Progenitor cell of endocrine pancreas (in vitro differentiated cells): ENCODE data around the gene BMP7. TPM values are rescaled to one million over a fixed set of nuclear protein-coding genes. Genes with fewer than 3 reads are reported as not detected.

Source experiments
- DNase-seq: peaks from one replicate; pipeline ENCODE4 v3.0.0; 2021; ENCODE audit warnings: low spot score; ENCODE audit not compliant: unreplicated experiment
- H3K27ac Mint-ChIP-seq: 2 replicates; pipeline ENCODE4 v1.8.0; 2021; ENCODE audit warnings: mild to moderate bottlenecking, moderate library complexity, mixed read lengths
- H3K27me3 Mint-ChIP-seq: 2 replicates; pipeline ENCODE4 v1.8.0; 2021; ENCODE audit warnings: mixed read lengths
- H3K36me3 Mint-ChIP-seq: 2 replicates; pipeline ENCODE4 v1.8.0; 2022; ENCODE audit warnings: mixed read lengths; ENCODE audit not compliant: insufficient read depth
- H3K4me1 Mint-ChIP-seq: 2 replicates; pipeline ENCODE4 v1.8.0; 2021; ENCODE audit warnings: low read depth, mixed read lengths
- H3K4me3 Mint-ChIP-seq: 2 replicates; pipeline ENCODE4 v1.8.0; 2021; ENCODE audit warnings: low read depth, mild to moderate bottlenecking, moderate library complexity, mixed read lengths
- H3K9me3 Mint-ChIP-seq: 2 replicates; pipeline ENCODE4 v1.8.0; 2021; ENCODE audit warnings: low read depth, mixed read lengths
- total RNA-seq: library from RNA; stranded (reverse); gene quantifications from 2 replicates; pipeline ENCODE4 v1.2.1, GENCODE V29; 2021
- TF ChIP-seq, protein P1 (sequence below): fragments of 200-600 bp; sonication (generic); IDR thresholded peaks from one replicate; pipeline ENCODE4 v1.5.0; 2021; ENCODE audit warnings: antibody characterized with exemption, mild to moderate bottlenecking; ENCODE audit not compliant: unreplicated experiment

BMP7 gene
- total RNA-seq, 1 donor from 2014 or later = 35.4 TPM

DNA sequence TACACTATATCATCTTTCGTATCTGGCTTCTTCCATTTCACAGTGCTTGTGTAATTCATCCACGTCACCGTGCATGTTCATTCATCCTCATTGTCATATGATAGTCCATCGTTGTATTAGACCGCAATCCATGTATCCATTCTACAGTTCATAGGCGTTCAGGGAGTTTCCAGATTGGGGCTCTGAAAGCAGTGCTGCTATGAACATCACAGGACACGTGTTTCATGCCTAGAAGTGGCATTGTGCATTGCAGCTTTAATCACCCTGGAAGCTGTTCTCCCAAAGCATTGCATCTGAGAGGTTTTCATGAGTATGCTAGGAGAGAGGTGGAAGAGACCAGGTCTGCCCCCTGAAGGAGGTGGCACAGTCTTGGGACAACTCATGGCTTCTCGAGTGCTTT is 35.3 kb downstream of the BMP7 start:
- DNase-seq = no peak
- no peaks in the 10 kb centered on the region for H3K9me3 Mint-ChIP-seq
- peaks cover 42% of the 10 kb centered on the region for H3K4me1 Mint-ChIP-seq
- peaks cover 3% of the 10 kb centered on the region for H3K27me3 Mint-ChIP-seq
- TF ChIP-seq, protein P1, sequence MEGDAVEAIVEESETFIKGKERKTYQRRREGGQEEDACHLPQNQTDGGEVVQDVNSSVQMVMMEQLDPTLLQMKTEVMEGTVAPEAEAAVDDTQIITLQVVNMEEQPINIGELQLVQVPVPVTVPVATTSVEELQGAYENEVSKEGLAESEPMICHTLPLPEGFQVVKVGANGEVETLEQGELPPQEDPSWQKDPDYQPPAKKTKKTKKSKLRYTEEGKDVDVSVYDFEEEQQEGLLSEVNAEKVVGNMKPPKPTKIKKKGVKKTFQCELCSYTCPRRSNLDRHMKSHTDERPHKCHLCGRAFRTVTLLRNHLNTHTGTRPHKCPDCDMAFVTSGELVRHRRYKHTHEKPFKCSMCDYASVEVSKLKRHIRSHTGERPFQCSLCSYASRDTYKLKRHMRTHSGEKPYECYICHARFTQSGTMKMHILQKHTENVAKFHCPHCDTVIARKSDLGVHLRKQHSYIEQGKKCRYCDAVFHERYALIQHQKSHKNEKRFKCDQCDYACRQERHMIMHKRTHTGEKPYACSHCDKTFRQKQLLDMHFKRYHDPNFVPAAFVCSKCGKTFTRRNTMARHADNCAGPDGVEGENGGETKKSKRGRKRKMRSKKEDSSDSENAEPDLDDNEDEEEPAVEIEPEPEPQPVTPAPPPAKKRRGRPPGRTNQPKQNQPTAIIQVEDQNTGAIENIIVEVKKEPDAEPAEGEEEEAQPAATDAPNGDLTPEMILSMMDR = no peak
- no peak overlapping the region for H3K4me3 Mint-ChIP-seq
- peaks cover 8% of the 10 kb centered on the region for H3K36me3 Mint-ChIP-seq
- H3K27ac Mint-ChIP-seq = no peak overlapping the region

DNA sequence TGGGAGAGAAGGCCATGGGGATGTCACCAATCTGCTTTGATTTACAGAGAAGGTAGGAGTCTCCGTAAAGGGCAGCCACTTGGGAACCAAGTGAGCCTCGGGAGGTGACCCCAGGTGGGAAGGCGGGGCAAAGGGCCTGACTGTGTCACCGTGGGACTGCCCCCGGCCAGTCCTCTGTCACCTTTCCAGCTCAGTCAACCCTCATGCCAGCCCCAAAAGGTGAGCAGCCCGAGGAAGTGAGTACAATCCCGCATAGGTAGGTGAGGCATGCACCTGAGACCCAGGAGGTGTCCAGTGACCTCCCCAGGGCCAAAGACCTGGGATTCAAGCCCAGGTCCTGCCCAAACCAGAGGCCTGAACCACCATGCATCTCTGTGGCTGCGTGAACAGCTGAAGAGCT is 36.2 kb downstream of the BMP7 start:
- DNase-seq = no peak
- Mint-ChIP-seq H3K27me3 (no peaks in the 10 kb centered on the region), H3K27ac (no peak overlapping the region), H3K36me3 (peaks cover 8% of the 10 kb centered on the region), H3K4me3 (no peak overlapping the region), H3K4me1 (peaks cover 33% of the 10 kb centered on the region), H3K9me3 (no peaks in the 10 kb centered on the region)
- TF ChIP-seq, protein P1 = no peak

DNA sequence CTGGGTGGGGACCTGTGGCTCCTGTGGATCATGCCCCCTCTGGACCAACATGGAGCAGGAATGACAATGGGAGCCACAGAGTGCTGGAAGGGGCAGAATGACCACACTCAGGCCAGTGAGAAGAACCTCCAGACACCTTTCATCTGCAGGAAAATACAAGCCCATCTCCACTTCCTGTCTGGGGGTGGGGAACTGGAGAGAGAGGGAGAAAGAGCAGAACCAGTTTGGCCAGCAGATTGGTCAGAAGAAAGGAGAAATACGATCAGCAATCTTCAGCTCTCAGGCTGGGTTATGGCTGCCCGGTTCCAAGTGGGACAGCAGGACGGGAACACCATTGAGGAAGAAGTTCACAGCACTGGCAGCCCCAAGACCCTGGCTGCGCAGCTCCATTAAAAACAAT is 37.0 kb downstream of the BMP7 start:
- no peaks in the 10 kb centered on the region for H3K9me3 Mint-ChIP-seq
- DNase-seq = no peak
- TF ChIP-seq, protein P1 = no peak
- H3K27ac Mint-ChIP-seq = peak overlapping the region; percentile 16
- H3K27me3 Mint-ChIP-seq = no peaks in the 10 kb centered on the region
- H3K4me3 Mint-ChIP-seq = no peak overlapping the region
- H3K36me3 Mint-ChIP-seq = peaks cover 9% of the 10 kb centered on the region
- H3K4me1 Mint-ChIP-seq = peaks cover 25% of the 10 kb centered on the region

DNA sequence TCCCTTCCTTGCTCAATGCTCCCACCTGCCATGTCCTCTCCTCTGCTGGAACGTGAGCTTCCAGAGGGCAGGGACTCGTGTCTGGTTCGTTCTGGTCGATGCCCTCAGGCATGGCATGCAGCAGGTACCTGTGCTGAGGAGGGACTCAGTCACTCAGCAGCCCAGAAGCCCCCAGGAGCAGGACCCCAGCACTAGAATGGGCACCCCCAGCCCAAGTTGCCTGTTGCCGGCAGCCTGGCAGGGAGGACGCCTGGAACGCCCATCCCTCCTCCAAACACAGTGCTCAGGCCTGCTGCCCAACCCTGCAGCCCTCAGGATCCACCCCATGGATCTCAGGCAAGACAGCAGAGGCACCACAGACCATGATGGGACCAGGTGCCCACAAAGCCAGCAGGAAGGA is 40.6 kb downstream of the BMP7 start:
- TF ChIP-seq, protein P1 = no peak
- Mint-ChIP-seq H3K4me1 (peaks cover 6% of the 10 kb centered on the region), H3K4me3 (no peak overlapping the region), H3K27ac (no peak overlapping the region), H3K9me3 (no peaks in the 10 kb centered on the region), H3K27me3 (no peaks in the 10 kb centered on the region), H3K36me3 (peaks cover 7% of the 10 kb centered on the region)
- no peak for DNase-seq

DNA sequence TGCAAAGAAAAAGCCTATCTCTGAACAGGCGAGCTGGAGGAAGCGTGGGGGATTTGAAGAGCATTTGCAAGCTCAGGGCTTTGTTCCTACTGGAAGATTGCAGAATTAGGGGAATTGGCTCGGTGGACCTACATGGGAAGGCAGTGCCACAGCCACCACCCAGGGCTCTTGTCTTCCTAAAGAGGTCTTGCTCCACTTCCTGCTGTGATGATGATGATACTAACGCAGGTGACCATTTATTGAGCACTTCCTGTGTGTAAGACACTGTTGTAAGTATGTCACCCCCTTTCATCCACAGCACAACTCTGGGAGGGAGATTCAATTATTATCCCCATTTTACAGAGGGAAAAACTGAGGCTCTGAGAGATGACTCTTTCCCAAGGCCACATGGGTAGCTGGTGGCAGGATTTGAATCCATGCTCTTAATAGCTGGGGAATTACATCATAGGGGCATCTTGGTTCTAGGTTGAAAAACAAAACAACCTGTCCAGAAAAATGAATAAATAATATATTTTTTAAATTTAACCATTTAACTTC is 41.2 kb downstream of the BMP7 start:
- peaks cover 10% of the 10 kb centered on the region for H3K36me3 Mint-ChIP-seq
- peaks cover 6% of the 10 kb centered on the region for H3K4me1 Mint-ChIP-seq
- no peaks in the 10 kb centered on the region for H3K9me3 Mint-ChIP-seq
- no peak overlapping the region for H3K4me3 Mint-ChIP-seq
- no peak overlapping the region for H3K27ac Mint-ChIP-seq
- no peaks in the 10 kb centered on the region for H3K27me3 Mint-ChIP-seq
- TF ChIP-seq, protein P1 = no peak
- no peak for DNase-seq
